Pulmonary artery endothelial cell (primary cell): ENCODE results near the gene ANKFN1. TPM values are rescaled to one million over a fixed set of nuclear protein-coding genes. Genes with fewer than 3 reads are reported as not detected.

ENCODE experiments used
- DNase-seq: peaks from one replicate; pipeline ENCODE4 v3.0.0-alpha.2; 2011; ENCODE audit warnings: low read depth, low spot score
- total RNA-seq: library from RNA; depleted of rRNA; stranded (reverse); fragments of >200 nt; gene quantifications from 2 replicates; pipeline ENCODE4 v1.2.3, GENCODE V29; 2014

Gene ANKFN1
- total RNA-seq, 1 donor from 2014 or later: 1.5 TPM

GRCh38 chr17:56289321-56289720, 136.0 kb downstream of the ANKFN1 start:
- no peak for DNase-seq

DNA sequence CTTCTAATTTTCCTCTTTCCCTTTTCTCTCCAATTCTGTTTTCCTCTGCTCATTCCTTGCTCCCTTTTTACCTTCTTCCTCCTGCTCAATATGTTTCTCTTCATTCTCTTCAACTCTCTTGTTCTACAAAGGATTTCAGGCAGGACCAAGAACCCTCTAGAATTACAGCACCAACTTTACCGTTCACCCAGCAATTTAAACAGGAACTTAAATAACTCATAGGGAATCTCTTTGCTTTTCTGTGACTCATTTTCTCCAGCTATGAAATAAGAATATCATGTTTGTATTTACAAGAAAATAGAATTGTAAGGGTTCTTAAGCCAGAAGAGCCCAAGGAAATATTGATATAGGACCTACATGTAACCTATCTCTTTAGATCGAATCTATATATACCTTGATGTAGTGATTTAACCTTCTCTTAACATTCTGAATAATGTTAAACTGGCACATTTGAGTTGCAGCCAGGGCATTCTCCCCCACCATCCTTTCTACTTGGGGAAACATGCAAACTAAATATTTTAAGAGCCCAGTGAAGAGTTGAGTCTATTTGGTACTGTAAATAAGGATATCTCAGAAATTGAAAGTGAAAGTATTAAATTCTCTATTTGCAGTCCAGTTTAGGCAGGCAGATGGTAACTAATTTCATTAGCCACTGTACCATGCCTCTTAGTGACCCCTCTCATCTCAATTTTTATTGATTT, 137.0 kb downstream of the ANKFN1 start:
- no peak for DNase-seq

DNA sequence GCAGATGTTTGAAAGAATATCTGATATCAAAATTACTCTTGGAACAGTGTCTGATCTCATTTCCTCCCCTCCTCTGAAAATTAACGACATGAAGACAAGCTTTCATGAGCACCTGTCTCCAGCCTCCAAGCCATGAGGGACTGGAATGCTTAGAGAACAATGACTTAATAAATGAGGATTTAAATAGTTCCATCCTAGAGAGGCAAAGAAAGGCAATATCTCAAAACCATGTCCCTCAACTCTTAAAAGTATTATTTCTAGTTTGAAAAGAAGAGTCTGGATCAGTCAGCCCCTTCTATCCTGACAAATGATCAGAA, 137.5 kb downstream of the ANKFN1 start:
- no peak for DNase-seq

DNA sequence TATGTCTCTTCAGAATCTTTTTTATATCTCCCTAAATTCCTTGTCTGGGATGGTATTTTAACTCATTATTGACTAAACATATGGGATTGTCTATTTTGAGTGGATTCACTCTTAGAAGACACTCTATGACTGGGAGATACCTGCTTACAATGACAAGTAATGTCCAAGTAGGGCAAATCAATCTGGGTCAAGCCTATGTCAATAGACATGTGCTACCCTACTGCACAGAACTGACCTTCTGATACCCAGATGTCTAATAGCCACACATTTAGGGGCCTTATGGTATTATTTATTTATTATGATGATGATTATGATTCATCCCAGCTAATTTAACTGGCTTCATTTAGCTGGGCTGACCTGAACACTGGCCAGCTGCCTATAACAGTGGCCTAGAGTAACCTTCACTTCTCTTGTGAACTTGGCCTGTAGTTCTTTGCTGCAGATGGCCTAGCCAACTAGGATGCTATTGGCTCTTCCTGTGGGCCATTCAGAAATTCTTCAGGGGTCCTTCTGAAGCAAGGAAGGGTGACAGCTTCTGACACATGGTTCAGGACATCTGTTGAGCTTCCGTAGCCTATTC, 138.0 kb downstream of the ANKFN1 start:
- DNase-seq: no peak

GRCh38 chr17:56292010-56292409, 138.7 kb downstream of the ANKFN1 start:
- DNase-seq: peak; percentile 62

GRCh38 chr17:56292578-56292977, 139.3 kb downstream of the ANKFN1 start:
- DNase-seq: no peak

DNA sequence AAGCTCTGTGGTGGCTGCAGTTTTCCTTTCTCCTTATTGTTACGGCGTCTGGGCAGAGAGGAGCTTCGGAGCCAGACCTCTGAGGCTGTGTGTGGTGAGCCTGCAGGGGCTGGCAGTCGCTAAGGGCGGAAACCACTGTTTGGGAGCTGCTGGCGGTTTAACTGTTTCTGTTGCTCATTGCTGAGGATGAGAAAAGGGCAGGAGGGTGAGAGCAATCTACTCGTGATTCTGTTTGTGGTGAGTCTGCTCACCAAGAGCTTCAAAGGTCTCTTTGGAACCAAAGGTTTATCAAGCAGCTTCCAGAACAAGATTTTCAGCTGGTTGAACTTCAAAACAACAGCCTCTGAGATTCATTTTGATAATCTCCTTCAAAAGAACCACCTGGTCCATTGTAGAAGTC, 143.9 kb downstream of the ANKFN1 start:
- DNase-seq: no peak

- DNase-seq: no peak
These were observed 145.6 kb downstream of the ANKFN1 start for GRCh38 chr17:56298846-56299245.

DNA sequence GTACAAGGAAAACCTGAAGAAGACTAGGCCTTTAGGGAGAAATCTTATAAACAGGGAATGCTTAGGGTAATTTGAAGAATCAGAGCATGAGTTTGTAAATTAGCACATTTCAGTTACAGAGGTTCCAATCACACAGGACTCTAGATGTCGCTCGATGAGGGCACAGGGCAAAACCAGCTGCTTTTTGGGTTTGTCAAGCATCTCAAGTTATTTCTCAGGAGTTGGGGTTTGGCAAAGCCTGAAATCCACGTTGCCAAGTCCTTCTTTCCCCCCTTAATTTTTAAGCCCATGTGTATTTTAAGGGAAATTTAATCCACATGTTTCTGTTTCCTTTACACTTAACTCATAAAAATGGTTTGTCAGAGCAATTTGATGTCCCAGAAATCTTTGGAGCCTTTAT, 146.9 kb downstream of the ANKFN1 start:
- no peak for DNase-seq

GRCh38 chr17:56305007-56305406, 151.7 kb downstream of the ANKFN1 start:
- DNase-seq: no peak

- no peak for DNase-seq
These were observed 156.6 kb downstream of the ANKFN1 start for GRCh38 chr17:56309897-56310296.

DNA sequence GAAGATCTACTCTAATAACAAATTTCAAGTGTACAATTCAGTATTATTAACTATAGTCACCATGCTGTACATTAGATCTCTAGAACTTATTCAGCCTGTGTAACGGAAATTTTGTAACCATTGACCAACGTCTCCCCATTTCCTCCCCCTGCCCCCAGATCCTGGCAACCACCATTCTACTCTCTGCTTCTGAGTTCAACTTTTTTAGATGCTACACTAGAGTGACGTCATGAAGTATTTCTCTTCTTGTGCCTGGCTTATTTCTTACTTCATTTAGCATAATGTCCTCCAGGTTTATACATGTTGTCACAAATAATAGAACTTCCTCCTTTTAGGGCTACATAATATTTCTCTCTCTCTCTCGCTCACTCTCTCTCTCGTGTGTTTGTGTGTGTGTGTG, 157.5 kb downstream of the ANKFN1 start:
- no peak for DNase-seq

DNA sequence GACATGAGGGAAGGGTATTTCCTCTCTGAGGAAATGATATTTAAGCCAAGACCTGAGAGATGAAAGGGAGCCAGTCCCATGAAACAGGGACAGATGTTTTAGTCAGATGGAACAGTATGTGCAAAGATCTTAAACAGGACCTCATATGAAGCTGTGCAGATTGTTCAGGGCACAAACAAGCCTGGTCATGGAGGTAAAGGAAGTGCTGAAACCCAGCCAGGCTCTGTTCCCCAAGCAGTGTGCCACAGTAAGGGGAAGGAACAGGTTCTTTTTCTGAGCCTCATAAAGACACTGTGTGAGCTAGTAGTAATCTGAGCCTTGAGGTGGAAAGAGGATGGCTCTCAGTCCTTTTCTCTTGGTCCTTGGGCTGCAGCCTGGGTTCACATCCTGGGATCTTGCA, 159.9 kb downstream of the ANKFN1 start:
- DNase-seq: no peak

DNA sequence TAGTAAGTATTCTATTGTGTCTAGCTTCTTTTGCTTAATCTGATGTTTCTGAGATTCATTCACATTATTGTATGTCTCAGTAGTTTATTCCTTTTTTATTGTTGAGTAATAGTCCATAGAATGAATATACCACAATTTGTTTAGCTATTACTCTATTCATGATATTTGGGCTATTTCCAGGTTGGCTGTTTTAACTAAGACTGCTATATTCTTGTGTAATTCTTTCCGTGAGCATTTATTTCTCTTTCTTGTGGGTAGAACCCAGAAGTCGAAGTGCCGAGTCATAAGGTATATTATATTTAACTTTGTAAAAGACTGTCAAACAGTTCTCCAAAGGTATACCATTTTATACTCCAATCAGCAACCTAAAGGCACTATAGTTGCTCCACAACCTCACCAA, 160.8 kb downstream of the ANKFN1 start:
- DNase-seq: no peak

- DNase-seq: no peak
These were observed 161.8 kb downstream of the ANKFN1 start for GRCh38 chr17:56314984-56315602.

GRCh38 chr17:56316604-56317003, 163.3 kb downstream of the ANKFN1 start:
- DNase-seq: no peak

DNA sequence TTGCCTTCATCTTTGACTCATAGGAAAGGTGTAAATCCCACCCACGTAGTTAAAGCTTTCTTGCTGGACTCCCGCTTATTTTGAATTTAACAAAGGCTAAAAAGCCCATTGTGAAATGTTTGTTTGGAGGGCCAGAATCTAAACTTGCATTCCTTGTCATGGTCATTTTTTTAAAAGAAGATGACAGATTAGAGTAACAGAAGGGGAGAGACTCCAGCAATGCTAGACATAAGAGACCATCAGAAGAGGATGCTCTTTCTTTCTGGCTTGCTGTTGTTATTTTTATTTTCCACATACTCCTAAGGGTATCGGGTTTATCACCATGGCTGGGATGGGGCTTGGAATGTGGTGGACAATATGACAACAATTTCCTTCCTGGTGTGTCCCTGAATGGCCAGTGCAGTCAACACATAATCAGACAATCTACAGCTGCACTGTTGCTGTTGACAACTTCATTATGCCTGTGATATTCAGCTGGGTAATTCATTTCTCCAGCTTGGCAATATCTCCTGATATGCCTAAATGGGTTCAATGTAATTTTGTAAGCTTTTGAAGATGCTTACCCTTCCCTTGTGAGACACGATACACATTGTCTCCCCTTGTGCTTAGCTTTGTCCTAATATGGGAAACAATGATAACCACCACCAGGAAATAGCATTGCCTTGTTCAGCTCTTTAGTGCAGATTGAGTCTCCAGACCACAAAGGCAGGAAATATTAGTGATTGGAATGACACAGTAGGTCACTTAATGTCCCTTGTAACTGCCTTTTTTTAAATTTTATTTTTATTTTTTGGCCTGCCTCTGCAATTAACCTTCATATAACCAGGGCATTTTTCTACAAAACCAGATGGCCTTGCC, 164.3 kb downstream of the ANKFN1 start:
- DNase-seq: peak; percentile 19

- DNase-seq: peak; percentile 35
These were observed 166.3 kb downstream of the ANKFN1 start for GRCh38 chr17:56319531-56319930.

DNA sequence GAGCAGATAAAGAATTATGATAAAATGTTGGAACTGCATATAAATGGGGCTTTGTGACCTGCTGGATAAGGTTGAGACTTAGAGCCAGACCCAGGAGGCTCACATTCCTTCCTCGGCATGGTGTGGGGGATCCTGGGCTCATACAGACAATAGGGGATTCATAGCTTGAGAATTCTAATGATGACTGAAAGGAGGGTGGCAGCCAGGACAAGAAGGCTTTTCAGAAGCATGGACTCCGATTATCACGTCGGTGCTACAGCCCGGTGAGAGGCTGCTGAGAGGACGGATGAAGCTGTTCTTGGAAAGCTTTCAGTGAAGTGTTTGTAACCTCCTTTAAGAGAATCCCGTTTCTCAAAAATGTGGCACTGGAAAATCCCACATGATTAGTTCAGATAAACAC, 167.2 kb downstream of the ANKFN1 start:
- DNase-seq: no peak

DNA sequence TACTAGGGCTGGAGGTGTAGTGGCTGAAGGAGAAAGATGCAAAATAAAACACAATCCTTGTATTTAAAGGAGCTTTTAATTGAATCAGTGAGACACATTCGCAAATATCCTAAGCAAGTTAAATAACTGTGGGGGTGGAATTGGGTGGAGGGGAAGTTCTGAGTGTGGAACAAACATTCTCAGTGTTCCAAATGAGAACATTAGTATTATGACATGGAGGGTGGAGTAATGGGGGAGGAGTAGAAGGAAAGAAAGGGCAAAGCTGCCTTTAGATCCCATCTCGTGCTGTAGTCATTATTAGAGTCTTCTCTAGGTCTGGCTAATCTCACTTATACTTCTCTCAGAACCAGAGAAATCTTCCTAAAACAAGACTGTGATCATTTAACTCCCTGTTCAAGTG, 169.7 kb downstream of the ANKFN1 start:
- DNase-seq: no peak

DNA sequence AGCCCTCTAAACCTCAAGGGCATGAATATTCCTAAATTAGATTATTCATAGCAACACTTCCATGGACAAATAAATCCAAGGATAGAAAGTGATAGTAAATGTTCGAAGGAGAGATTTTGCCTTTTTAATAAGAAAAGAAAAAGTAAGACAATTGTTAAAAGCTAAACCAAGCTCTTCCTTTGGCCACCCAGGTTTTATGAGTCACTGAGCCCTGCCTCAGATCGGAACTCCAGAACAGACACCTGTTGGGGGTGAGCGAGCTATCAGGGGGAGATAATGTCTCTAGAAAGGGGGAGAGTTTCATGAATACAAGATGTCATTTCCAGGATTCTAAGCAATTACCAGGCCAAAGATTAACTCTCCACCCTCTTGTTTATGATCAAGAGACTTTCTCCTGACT, 171.4 kb downstream of the ANKFN1 start:
- no peak for DNase-seq

DNA sequence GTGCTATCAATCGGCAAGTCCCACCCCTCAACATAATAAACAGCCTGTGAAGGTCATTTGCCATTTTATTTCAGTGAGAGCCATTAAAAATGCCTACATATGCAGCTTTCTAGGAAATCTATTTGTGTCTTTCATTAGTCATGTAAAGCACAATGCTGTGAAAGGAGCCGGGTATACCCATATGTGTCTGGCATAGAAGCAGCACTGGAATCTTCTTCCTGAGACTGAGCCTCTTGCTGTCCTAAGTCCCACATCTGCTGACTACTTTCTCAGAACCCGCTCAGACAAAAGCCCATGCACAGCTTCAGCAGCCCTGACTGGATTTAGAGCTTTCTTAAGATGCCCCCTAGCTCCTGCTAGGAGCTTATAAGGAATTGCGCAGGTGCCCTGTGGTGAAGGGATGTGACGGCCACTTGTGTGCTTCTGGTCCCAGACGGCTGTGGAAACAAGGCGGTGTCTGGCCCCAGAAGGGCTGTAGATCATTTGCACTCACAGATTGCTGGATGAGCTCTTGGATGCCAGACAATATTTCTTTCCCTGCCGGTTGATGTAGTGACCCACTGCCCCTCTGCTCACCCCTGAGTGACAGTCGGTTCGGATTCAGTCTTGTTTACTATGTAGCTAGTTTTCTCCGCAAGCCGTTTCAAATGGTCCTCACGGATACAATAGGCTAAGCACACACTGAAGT, 172.2 kb downstream of the ANKFN1 start:
- no peak for DNase-seq
